Endodermal cell (in vitro differentiated cells): Measurements from ENCODE around the gene CTPS2. TPM values are rescaled to one million over a fixed set of nuclear protein-coding genes. Genes with fewer than 3 reads are reported as not detected.

Experiments used
- DNase-seq: peaks from one replicate; pipeline ENCODE4 v3.0.0-alpha.2; 2017
- H3K27ac ChIP-seq: 2 replicates; pipeline ENCODE4 v1.5.1; 2013; ENCODE audit warnings: mild to moderate bottlenecking, low read depth, low read length, moderate library complexity
- H3K27me3 ChIP-seq: 2 replicates; pipeline ENCODE4 v1.6.1; 2013; ENCODE audit warnings: mild to moderate bottlenecking, low read length, moderate library complexity; ENCODE audit not compliant: insufficient read depth, control insufficient read depth, poor library complexity, severe bottlenecking
- H3K36me3 ChIP-seq: 2 replicates; pipeline ENCODE4 v1.7.0; 2013; ENCODE audit warnings: mild to moderate bottlenecking, low read length, moderate library complexity; ENCODE audit not compliant: control insufficient read depth, insufficient read depth
- H3K4me1 ChIP-seq: one replicate; pipeline ENCODE4 v1.7.0; 2013; ENCODE audit warnings: low read length; ENCODE audit not compliant: control insufficient read depth, insufficient read depth
- H3K4me3 ChIP-seq: 2 replicates; pipeline ENCODE4 v1.5.1; 2013; ENCODE audit warnings: mild to moderate bottlenecking, low read length, moderate library complexity
- H3K9ac ChIP-seq: 2 replicates; pipeline ENCODE4 v1.6.1; 2013; ENCODE audit warnings: mild to moderate bottlenecking, low read length, moderate library complexity; ENCODE audit not compliant: poor library complexity, severe bottlenecking; ENCODE audit errors: extremely low read depth
- H3K9me3 ChIP-seq: 2 replicates; pipeline ENCODE4 v1.6.1; 2013; ENCODE audit warnings: mild to moderate bottlenecking, low read length, moderate library complexity; ENCODE audit not compliant: control insufficient read depth
- H3K27ac Mint-ChIP-seq: 2 replicates; pipeline ENCODE4 v1.8.0; 2020; ENCODE audit warnings: mixed read lengths
- H3K27me3 Mint-ChIP-seq: 2 replicates; pipeline ENCODE4 v1.8.0; 2021; ENCODE audit warnings: mild to moderate bottlenecking, mixed read lengths; ENCODE audit not compliant: insufficient read depth
- H3K36me3 Mint-ChIP-seq: 2 replicates; pipeline ENCODE4 v1.8.0; 2020; ENCODE audit warnings: low read depth, mixed read lengths
- H3K4me1 Mint-ChIP-seq: 2 replicates; pipeline ENCODE4 v1.8.0; 2020; ENCODE audit warnings: mixed read lengths
- H3K4me3 Mint-ChIP-seq: 2 replicates; pipeline ENCODE4 v1.8.0; 2020; ENCODE audit warnings: mild to moderate bottlenecking, moderate library complexity, mixed read lengths
- H3K9me3 Mint-ChIP-seq: 2 replicates; pipeline ENCODE4 v1.8.0; 2020; ENCODE audit warnings: mild to moderate bottlenecking, mixed read lengths
- CTCF ChIP-seq: fragments of 200-600 bp; sonication (generic); conservative IDR thresholded peaks from 2 replicates; pipeline ENCODE4 v1.5.0; 2021; ENCODE audit warnings: antibody characterized with exemption, mild to moderate bottlenecking
- WGBS, 2 experiments: methylation state at CpG; one replicate each; pipeline versions ENCODE4 v1.1.5 to v1.1.7; 2013; ENCODE audit warnings: missing lambda C conversion rate in 2 of 2, mixed read lengths in 1 of 2; ENCODE audit not compliant: insufficient coverage in 1 of 2, insufficient read length in 1 of 2; 5-methylcytosine and 5-hydroxymethylcytosine counted together
- total RNA-seq, 2 donors: library from RNA; stranded (reverse); fragmentation: NEBNext Ultra II Directional in 1 of 2; extraction: Animal tissue kit (Norgen Biotek cat#: 25700) in 1 of 2; gene quantifications; 2 replicates in 1 of 2; 3 replicates in 1 of 2; pipeline ENCODE4 v1.2.1, GENCODE V29; 2021

Gene CTPS2
- total RNA-seq, 2 donors from 2014 or later, result 33.5 to 71.1 TPM

- peaks cover 70% of the 10 kb centered on the region for H3K36me3 Mint-ChIP-seq
- H3K9me3 Mint-ChIP-seq, result peaks cover 3% of the 10 kb centered on the region
- DNase-seq, result no peak
- peaks cover 13% of the 10 kb centered on the region for H3K36me3 ChIP-seq
- no peak overlapping the region for H3K27ac Mint-ChIP-seq
- no peak overlapping the region for H3K27ac ChIP-seq
- no peak overlapping the region for H3K4me3 Mint-ChIP-seq
- H3K9ac ChIP-seq, result no peak overlapping the region
- peaks cover 5% of the 10 kb centered on the region for H3K9me3 ChIP-seq
- TF ChIP-seq CTCF, result no peak
- H3K4me3 ChIP-seq, result no peak overlapping the region
- peaks cover 20% of the 10 kb centered on the region for H3K4me1 Mint-ChIP-seq
- no peaks in the 10 kb centered on the region for H3K27me3 ChIP-seq
- no peaks in the 10 kb centered on the region for H3K4me1 ChIP-seq
- WGBS, 2 experiments, result 81 to 94% methylated on average over 3 to 6 of the region's 7 CpGs
- H3K27me3 Mint-ChIP-seq, result no peaks in the 10 kb centered on the region
Measured at GRCh38 chrX:16592194-16592770, 120.2 kb downstream of the CTPS2 start.

DNA sequence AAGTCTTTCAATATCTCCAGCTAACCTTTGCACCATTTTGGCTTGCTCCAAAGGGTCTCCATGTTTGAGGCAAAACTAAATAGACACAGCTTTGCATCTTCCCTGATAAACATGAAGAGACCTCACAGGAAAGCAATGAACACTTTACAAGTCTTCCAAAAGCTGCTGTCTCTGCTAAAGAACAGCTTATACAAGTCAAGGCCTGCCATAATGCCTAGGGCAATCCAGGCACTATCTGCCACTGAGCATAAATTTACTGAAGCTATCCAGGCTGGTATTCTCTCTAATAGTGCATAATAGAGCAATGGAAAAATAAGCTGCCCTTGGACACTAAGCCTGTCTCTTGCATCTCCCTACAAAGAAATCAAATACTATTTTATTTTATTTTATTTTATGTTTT lies 122.6 kb downstream of the CTPS2 start:
- no peak for TF ChIP-seq CTCF
- H3K9me3 ChIP-seq, result peaks cover 16% of the 10 kb centered on the region
- DNase-seq, result no peak
- H3K36me3 Mint-ChIP-seq, result peaks cover 77% of the 10 kb centered on the region
- no peak overlapping the region for H3K4me3 Mint-ChIP-seq
- H3K27ac ChIP-seq, result no peak overlapping the region
- no peaks in the 10 kb centered on the region for H3K27me3 ChIP-seq
- peaks cover 40% of the 10 kb centered on the region for H3K4me1 Mint-ChIP-seq
- no peak overlapping the region for H3K4me3 ChIP-seq
- no peaks in the 10 kb centered on the region for H3K4me1 ChIP-seq
- H3K9ac ChIP-seq, result no peak overlapping the region
- no peaks in the 10 kb centered on the region for H3K27me3 Mint-ChIP-seq
- H3K36me3 ChIP-seq, result peaks cover 21% of the 10 kb centered on the region
- no peaks in the 10 kb centered on the region for H3K9me3 Mint-ChIP-seq
- H3K27ac Mint-ChIP-seq, result no peak overlapping the region

DNA sequence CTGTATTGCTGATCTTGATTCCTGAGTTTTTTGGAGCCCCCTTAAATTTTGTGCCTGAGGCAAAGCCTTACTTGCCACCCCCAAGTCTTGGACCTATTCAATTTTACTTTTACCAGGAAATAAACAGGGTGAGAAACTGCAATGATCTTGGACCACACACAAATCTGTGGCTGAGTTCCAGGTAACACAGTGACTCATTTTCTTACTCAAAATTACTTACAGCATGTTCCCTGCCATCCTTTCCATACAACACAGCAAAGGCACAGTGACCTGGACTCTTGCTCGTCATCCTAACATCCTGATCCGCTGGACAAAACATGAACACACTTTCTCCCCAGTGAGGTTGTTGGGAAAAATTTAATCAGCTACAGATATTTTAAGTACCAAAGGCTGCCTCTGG lies 123.3 kb downstream of the CTPS2 start:
- H3K4me1 Mint-ChIP-seq, result peaks cover 41% of the 10 kb centered on the region
- H3K27ac Mint-ChIP-seq, result no peak overlapping the region
- no peaks in the 10 kb centered on the region for H3K27me3 Mint-ChIP-seq
- no peak for TF ChIP-seq CTCF
- Histone ChIP-seq H3K36me3 (peaks cover 21% of the 10 kb centered on the region), H3K27ac (no peak overlapping the region), H3K4me3 (no peak overlapping the region), H3K9ac (no peak overlapping the region), H3K4me1 (no peaks in the 10 kb centered on the region), H3K9me3 (peaks cover 16% of the 10 kb centered on the region), H3K27me3 (no peaks in the 10 kb centered on the region)
- no peaks in the 10 kb centered on the region for H3K9me3 Mint-ChIP-seq
- H3K4me3 Mint-ChIP-seq, result no peak overlapping the region
- 92% methylated on average over 2 of the region's 2 CpGs; no CpG with 5 or more reads in 1 of the 2 experiments for WGBS, 2 experiments
- peaks cover 77% of the 10 kb centered on the region for H3K36me3 Mint-ChIP-seq
- no peak for DNase-seq
